Renal cortical epithelial cell (primary cell): ENCODE results near the gene CSAG1. TPM values are rescaled to one million over a fixed set of nuclear protein-coding genes. Genes with fewer than 3 reads are reported as not detected.
"Not testable (repeated sequence)": the region's sequence is repeated elsewhere in the genome, so short reads cannot be mapped to it uniquely, and the experiment has no call there.

Experiments
- DNase-seq: peaks from one replicate; pipeline ENCODE4 v3.0.0-alpha.2; 2011; ENCODE audit warnings: low read depth
- total RNA-seq: library from RNA; depleted of rRNA; stranded (reverse); fragments of >200 nt; gene quantifications from 2 replicates; pipeline ENCODE4 v1.2.3, GENCODE V29; 2014

Gene CSAG1
- total RNA-seq, 1 donor from 2014 or later = not detected

GRCh38 chrX:152700390-152700789 is 33.1 kb downstream of the CSAG1 start:
- DNase-seq = not testable (repeated sequence)

- DNase-seq = not testable (repeated sequence)
These were observed 35.3 kb downstream of the CSAG1 start, which contains the start of gene MAGEA3 for GRCh38 chrX:152697952-152698931. Gene MAGEA3, plus strand, starts transcription at chrX:152698794. Its CDS starts 2,039 bp downstream, at chrX:152700833.

GRCh38 chrX:152681012-152681411 is 52.5 kb downstream of the CSAG1 start:
- not testable (repeated sequence) for DNase-seq

Other genes starting within 250 kb of the CSAG1 start
- gene GABRQ, start 95.8 kb downstream of the CSAG1 start, total RNA-seq = 0.60 TPM in 1 of 2 replicates, not detected in the other
- gene MAGEA3, start 34.9 kb downstream of the CSAG1 start, total RNA-seq = not detected in 2 replicates
- not detected in 2 replicates for gene CSAG2, start 24.4 kb downstream of the CSAG1 start, total RNA-seq
- not detected in 2 replicates for gene MAGEA2B, start 19.1 kb downstream of the CSAG1 start, total RNA-seq
- gene MAGEA12, start within 50 bp of the CSAG1 start, total RNA-seq = not detected in 2 replicates
- gene MAGEA2, start 20.1 kb upstream of the CSAG1 start, total RNA-seq = not detected in 2 replicates
- not detected in 2 replicates for gene CSAG3, start 25.5 kb upstream of the CSAG1 start, total RNA-seq
- not detected in 2 replicates for gene MAGEA6, start 36.0 kb upstream of the CSAG1 start, total RNA-seq
- gene CETN2, start 97.0 kb upstream of the CSAG1 start, total RNA-seq = 47.8 and 81.1 TPM in 2 replicates
- 15.6 and 24.1 TPM in 2 replicates for gene NSDHL, start 97.3 kb upstream of the CSAG1 start, total RNA-seq
- 45.3 and 63.4 TPM in 2 replicates for gene ZNF185, start 164.3 kb upstream of the CSAG1 start, total RNA-seq